ENCODE measurements around the gene BCL10. TPM values are rescaled to one million over a fixed set of nuclear protein-coding genes. Genes with fewer than 3 reads are reported as not detected.

Gene BCL10
- total RNA-seq, 1 donor from 2014 or later: 25.9 TPM

DNA sequence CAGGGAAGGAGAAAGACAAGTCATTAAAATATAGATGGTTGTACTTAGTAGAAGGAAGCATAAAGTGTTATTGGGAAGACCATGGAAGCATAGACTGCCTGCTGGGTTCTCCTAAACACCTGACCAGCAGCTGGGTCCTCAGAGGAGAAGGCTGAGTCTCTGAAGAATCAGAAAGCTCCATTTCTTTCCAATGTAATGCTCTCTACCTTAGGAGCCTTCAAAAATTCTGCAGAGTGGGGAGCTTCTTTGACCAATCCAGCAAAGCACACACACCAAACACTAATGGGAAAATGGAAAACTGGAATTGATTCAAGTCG is 21.1 kb upstream of the BCL10 start:
- no peak overlapping the region for H3K4me3 ChIP-seq
- intact Hi-C loops (cut with DNase I): no loop called here
- no peaks in the 10 kb centered on the region for H3K9me3 ChIP-seq
- H3K27ac ChIP-seq: peak overlapping the region; percentile 38
- TF ChIP-seq, protein P1, sequence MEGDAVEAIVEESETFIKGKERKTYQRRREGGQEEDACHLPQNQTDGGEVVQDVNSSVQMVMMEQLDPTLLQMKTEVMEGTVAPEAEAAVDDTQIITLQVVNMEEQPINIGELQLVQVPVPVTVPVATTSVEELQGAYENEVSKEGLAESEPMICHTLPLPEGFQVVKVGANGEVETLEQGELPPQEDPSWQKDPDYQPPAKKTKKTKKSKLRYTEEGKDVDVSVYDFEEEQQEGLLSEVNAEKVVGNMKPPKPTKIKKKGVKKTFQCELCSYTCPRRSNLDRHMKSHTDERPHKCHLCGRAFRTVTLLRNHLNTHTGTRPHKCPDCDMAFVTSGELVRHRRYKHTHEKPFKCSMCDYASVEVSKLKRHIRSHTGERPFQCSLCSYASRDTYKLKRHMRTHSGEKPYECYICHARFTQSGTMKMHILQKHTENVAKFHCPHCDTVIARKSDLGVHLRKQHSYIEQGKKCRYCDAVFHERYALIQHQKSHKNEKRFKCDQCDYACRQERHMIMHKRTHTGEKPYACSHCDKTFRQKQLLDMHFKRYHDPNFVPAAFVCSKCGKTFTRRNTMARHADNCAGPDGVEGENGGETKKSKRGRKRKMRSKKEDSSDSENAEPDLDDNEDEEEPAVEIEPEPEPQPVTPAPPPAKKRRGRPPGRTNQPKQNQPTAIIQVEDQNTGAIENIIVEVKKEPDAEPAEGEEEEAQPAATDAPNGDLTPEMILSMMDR (IDR thresholded peaks at IDR 0.05): no peak
- DNase-seq (no peak), ATAC-seq (no peak)
- no peaks in the 10 kb centered on the region for H3K36me3 ChIP-seq
- H3K4me1 ChIP-seq: peaks cover 27% of the 10 kb centered on the region
- H3K27me3 ChIP-seq: no peaks in the 10 kb centered on the region

DNA sequence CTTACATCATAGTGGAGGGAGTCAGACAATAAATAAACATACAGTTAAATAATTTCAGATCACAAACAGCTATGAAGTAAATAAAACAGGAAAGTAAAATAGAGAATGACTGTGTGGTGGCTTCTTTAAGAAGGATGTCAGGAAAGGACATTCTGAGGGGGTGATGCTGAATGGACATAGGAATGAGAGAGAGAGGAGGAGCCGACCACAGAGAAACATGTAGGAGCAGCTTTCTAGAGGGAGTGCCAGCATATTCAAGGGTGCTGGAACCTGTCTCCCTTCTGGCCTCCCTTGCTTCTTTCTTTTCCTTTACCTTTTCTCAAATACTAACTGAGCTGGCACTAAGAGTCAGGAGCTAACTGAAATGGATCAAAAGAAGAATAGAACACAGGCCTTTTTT is 20.5 kb upstream of the BCL10 start:
- DNase-seq: no peak
- TF ChIP-seq, protein P1 (IDR thresholded peaks at IDR 0.05): no peak
- intact Hi-C loops (cut with DNase I): no loop called here
- H3K36me3 ChIP-seq: no peaks in the 10 kb centered on the region
- ATAC-seq: no peak
- no peaks in the 10 kb centered on the region for H3K27me3 ChIP-seq
- H3K9me3 ChIP-seq: no peaks in the 10 kb centered on the region
- peak overlapping the region; percentile 38 for H3K27ac ChIP-seq
- peaks cover 27% of the 10 kb centered on the region for H3K4me1 ChIP-seq
- no peak overlapping the region for H3K4me3 ChIP-seq

DNA sequence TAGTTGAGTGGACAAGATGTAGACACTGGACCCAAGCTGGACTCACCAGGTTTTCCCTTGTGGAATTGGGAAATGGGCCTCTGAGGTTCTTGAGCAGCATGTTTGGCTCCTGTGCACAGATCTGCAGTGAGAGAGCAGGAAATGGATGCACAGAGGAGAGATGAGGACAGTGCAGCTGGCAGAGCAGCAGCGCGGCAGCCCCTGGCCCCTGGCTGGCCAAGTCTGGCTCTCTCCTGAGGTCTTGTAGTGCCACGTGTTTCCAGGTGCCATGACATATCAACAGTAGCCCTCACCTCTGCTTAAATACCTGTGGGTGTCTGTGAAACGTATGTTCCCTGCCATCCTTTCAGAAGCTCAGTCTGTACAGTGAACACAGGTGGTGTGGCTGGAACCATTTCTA is 19.2 kb upstream of the BCL10 start:
- intact Hi-C loops (cut with DNase I): no loop called here
- H3K27me3 ChIP-seq: no peaks in the 10 kb centered on the region
- H3K4me3 ChIP-seq: no peak overlapping the region
- TF ChIP-seq, protein P1 (IDR thresholded peaks at IDR 0.05): no peak
- peaks cover 27% of the 10 kb centered on the region for H3K4me1 ChIP-seq
- DNase-seq: no peak
- no peaks in the 10 kb centered on the region for H3K9me3 ChIP-seq
- no peaks in the 10 kb centered on the region for H3K36me3 ChIP-seq
- no peak overlapping the region for H3K27ac ChIP-seq
- no peak for ATAC-seq

DNA sequence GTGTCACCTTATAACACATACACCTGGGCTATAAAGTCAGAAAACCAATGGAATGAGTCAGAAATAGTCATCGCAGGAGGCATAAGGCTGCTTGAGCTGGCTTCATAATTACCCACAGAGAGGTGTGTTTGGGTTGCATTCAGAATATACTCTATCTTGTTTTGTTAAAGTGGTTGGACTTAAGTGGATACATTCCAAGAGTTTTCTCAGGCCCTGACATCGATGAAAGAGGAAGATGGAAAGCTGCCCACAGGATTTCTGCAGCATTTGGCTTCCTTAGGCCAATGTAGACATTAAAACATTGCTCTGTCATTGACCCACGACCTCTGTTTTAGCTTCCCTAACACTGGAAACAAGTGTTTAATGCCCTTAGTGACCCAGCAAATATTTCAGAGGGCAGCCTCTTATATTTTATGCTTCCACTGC is 18.6 kb upstream of the BCL10 start:
- TF ChIP-seq, protein P1 (IDR thresholded peaks at IDR 0.05): no peak
- peaks cover 27% of the 10 kb centered on the region for H3K4me1 ChIP-seq
- H3K27ac ChIP-seq: no peak overlapping the region
- no peaks in the 10 kb centered on the region for H3K9me3 ChIP-seq
- DNase-seq: no peak
- H3K27me3 ChIP-seq: no peaks in the 10 kb centered on the region
- no peak overlapping the region for H3K4me3 ChIP-seq
- no peaks in the 10 kb centered on the region for H3K36me3 ChIP-seq
- ATAC-seq: no peak
- intact Hi-C loops (cut with DNase I): no loop called here

DNA sequence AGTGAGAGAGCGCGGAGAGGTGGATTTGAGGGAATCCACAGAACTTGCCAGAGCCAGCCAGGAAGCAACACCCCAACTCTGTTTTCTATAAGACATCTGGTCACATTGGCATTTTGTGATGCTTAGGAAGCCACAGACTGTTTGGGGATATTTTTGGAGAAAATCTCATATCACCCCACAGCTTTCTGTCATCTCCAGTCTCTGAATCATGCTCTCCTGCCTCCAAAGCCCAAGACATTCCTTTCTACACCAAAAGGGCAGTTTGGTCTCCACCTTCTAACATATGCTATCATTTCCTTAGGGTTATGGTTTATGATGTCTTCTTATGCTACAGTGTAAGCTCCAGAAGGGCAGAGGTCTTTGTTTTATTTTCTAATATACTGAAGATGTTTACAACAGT is 14.4 kb upstream of the BCL10 start:
- no peak for DNase-seq
- intact Hi-C loops (cut with DNase I): no loop called here
- ATAC-seq: no peak

More for the DNA sequence above, 14.4 kb upstream of the BCL10 start:
- Histone ChIP-seq H3K27ac (no peak overlapping the region), H3K36me3 (no peaks in the 10 kb centered on the region), H3K27me3 (no peaks in the 10 kb centered on the region), H3K9me3 (no peaks in the 10 kb centered on the region), H3K4me3 (no peak overlapping the region), H3K4me1 (peaks cover 4% of the 10 kb centered on the region)
- TF ChIP-seq, protein P1 (IDR thresholded peaks at IDR 0.05): no peak

Data from upper lobe of right lung (tissue), 1 donor.